ENCODE data around the gene FTCDNL1.

GRCh38 chr2:199762963-199763362 lies 88.0 kb downstream of the FTCDNL1 start:
- no peak for TF ChIP-seq CTCF (IDR thresholded peaks at IDR 0.05; ENCODE audit: insufficient read depth, low read depth, low read length)
- TF ChIP-seq EZH2 (IDR thresholded peaks at IDR 0.05; ENCODE audit: insufficient read depth, low read length), result no peak
